SU-DHL-6 (cell line): ENCODE data around the gene TRIOBP.

Experiments used
- EZH2phosphoT487 ChIP-seq: fragments of 200-600 bp; sonication (generic), shearing (Covaris generic); conservative IDR thresholded peaks from 2 replicates; pipeline ENCODE4 v1.6.1; 2018; ENCODE audit warnings: mild to moderate bottlenecking, antibody characterized with exemption, low read length, moderate library complexity, mixed read lengths
- TF ChIP-seq, protein P1 (sequence below): fragments of 200-600 bp; sonication (generic); IDR thresholded peaks from one replicate; pipeline ENCODE4 v1.5.1; 2017; ENCODE audit warnings: antibody characterized with exemption, mild to moderate bottlenecking, low read length, moderate library complexity; ENCODE audit not compliant: insufficient read depth, poor library complexity, severe bottlenecking

- TF ChIP-seq, protein P1, sequence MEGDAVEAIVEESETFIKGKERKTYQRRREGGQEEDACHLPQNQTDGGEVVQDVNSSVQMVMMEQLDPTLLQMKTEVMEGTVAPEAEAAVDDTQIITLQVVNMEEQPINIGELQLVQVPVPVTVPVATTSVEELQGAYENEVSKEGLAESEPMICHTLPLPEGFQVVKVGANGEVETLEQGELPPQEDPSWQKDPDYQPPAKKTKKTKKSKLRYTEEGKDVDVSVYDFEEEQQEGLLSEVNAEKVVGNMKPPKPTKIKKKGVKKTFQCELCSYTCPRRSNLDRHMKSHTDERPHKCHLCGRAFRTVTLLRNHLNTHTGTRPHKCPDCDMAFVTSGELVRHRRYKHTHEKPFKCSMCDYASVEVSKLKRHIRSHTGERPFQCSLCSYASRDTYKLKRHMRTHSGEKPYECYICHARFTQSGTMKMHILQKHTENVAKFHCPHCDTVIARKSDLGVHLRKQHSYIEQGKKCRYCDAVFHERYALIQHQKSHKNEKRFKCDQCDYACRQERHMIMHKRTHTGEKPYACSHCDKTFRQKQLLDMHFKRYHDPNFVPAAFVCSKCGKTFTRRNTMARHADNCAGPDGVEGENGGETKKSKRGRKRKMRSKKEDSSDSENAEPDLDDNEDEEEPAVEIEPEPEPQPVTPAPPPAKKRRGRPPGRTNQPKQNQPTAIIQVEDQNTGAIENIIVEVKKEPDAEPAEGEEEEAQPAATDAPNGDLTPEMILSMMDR = no peak
- TF ChIP-seq EZH2phosphoT487 = no peak
Measured at GRCh38 chr22:37674951-37675929, 21.6 kb upstream of the TRIOBP start, which contains the start of gene LGALS1.
